ENCODE results near the gene ALDH1B1. TPM values are rescaled to one million over a fixed set of nuclear protein-coding genes. Genes with fewer than 3 reads are reported as not detected.

ALDH1B1 gene
- polyA plus RNA-seq, 1 donor (not counting 4 experiments of a cell fraction or from before 2014, with no cell fraction given): 14.4 TPM

- no peak overlapping the region for H2AFZ ChIP-seq (ENCODE audit: control insufficient read depth, low read length)
Observed at GRCh38 chr9:38388283-38389223, 3.9 kb upstream of the ALDH1B1 start.

DNA sequence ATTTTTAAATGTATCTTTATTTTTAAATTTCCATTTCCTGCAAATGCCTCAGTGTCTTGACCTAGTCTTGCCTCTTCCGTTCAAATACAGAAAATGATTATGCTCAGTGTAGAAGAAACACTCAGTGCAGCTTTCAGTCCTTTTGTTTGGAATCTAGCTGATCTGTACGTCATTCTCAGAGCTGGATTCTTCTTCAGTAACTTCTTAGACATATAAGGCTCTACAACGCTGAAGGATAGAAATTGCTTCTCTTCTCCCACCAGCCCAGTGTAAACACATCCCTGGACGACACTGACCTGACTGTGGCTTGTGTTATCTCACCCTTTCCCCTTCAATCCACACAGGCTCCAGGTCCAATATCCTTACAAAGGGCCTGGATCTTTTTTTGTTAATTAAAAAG lies 3.2 kb upstream of the ALDH1B1 start:
- Histone ChIP-seq H2AFZ (ENCODE audit: control insufficient read depth, low read length) (no peak overlapping the region), H3K79me2 (ENCODE audit: control insufficient read depth, insufficient read depth, low read length) (peaks cover 6% of the 10 kb centered on the region), H3K4me2 (ENCODE audit: control insufficient read depth, extremely low read depth, insufficient read depth, low read depth, low read length) (no peak overlapping the region), H3K27me3 (ENCODE audit: control insufficient read depth, extremely low read depth, insufficient read depth, low read length) (peaks cover 12% of the 10 kb centered on the region), H3K9me1 (ENCODE audit: control insufficient read depth, extremely low read depth, insufficient read depth, low read length) (no peaks in the 10 kb centered on the region), H3K4me3 (ENCODE audit: control insufficient read depth in 2 of 3, extremely low read depth in 1 of 3, insufficient read depth in 2 of 3, low read depth in 1 of 3, low read length in 3 of 3) (no peak overlapping the region), H3K27ac (ENCODE audit: control insufficient read depth, insufficient read depth, low read length) (no peak overlapping the region), H4K20me1 (ENCODE audit: control insufficient read depth, extremely low read depth, insufficient read depth, low read length) (no peaks in the 10 kb centered on the region), H3K9ac (ENCODE audit: control insufficient read depth, extremely low read depth, insufficient read depth, low read length) (no peak overlapping the region), H3K9me3 (ENCODE audit: control insufficient read depth, low read depth, low read length) (no peaks in the 10 kb centered on the region), H3K36me3 (ENCODE audit: control insufficient read depth in 2 of 2, extremely low read depth in 1 of 2, insufficient read depth in 2 of 2, low read length in 2 of 2) (no peaks in the 10 kb centered on the region), H3K4me1 (ENCODE audit: control insufficient read depth, extremely low read depth, insufficient read depth, low read length) (peaks cover 3% of the 10 kb centered on the region)
- FAIRE-seq (no peak), DNase-seq (ENCODE audit: low read depth, low spot score) (no peak)
- dilution Hi-C loops (cut with MboI; ENCODE audit: extremely low pct_ligation_motif_present, low sequenced_read_pairs): no loop called here
- no peak for TF ChIP-seq EZH2 (IDR thresholded peaks at IDR 0.05; ENCODE audit: low read length)
- TF ChIP-seq, protein P1, sequence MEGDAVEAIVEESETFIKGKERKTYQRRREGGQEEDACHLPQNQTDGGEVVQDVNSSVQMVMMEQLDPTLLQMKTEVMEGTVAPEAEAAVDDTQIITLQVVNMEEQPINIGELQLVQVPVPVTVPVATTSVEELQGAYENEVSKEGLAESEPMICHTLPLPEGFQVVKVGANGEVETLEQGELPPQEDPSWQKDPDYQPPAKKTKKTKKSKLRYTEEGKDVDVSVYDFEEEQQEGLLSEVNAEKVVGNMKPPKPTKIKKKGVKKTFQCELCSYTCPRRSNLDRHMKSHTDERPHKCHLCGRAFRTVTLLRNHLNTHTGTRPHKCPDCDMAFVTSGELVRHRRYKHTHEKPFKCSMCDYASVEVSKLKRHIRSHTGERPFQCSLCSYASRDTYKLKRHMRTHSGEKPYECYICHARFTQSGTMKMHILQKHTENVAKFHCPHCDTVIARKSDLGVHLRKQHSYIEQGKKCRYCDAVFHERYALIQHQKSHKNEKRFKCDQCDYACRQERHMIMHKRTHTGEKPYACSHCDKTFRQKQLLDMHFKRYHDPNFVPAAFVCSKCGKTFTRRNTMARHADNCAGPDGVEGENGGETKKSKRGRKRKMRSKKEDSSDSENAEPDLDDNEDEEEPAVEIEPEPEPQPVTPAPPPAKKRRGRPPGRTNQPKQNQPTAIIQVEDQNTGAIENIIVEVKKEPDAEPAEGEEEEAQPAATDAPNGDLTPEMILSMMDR (optimal IDR thresholded peaks at IDR 0.05 in 1 of 3, IDR thresholded peaks at IDR 0.05 in 1 of 3, conservative IDR thresholded peaks at IDR 0.05 in 1 of 3; ENCODE audit: extremely low read depth in 1 of 3, insufficient read depth in 2 of 3, low read length in 3 of 3): no peak

More at GRCh38 chr9:38388283-38389223, 3.9 kb upstream of the ALDH1B1 start:
- Histone ChIP-seq H3K4me3 (ENCODE audit: control insufficient read depth in 2 of 3, extremely low read depth in 1 of 3, insufficient read depth in 2 of 3, low read depth in 1 of 3, low read length in 3 of 3) (no peak overlapping the region), H3K79me2 (ENCODE audit: control insufficient read depth, insufficient read depth, low read length) (peaks cover 6% of the 10 kb centered on the region), H3K9ac (ENCODE audit: control insufficient read depth, extremely low read depth, insufficient read depth, low read length) (no peak overlapping the region), H3K27ac (ENCODE audit: control insufficient read depth, insufficient read depth, low read length) (no peak overlapping the region), H3K4me1 (ENCODE audit: control insufficient read depth, extremely low read depth, insufficient read depth, low read length) (peaks cover 3% of the 10 kb centered on the region), H4K20me1 (ENCODE audit: control insufficient read depth, extremely low read depth, insufficient read depth, low read length) (no peaks in the 10 kb centered on the region), H3K36me3 (ENCODE audit: control insufficient read depth in 2 of 2, extremely low read depth in 1 of 2, insufficient read depth in 2 of 2, low read length in 2 of 2) (no peaks in the 10 kb centered on the region), H3K4me2 (ENCODE audit: control insufficient read depth, extremely low read depth, insufficient read depth, low read depth, low read length) (no peak overlapping the region), H3K27me3 (ENCODE audit: control insufficient read depth, extremely low read depth, insufficient read depth, low read length) (peaks cover 12% of the 10 kb centered on the region), H3K9me1 (ENCODE audit: control insufficient read depth, extremely low read depth, insufficient read depth, low read length) (no peaks in the 10 kb centered on the region), H3K9me3 (ENCODE audit: control insufficient read depth, low read depth, low read length) (no peaks in the 10 kb centered on the region)
- dilution Hi-C loops (cut with MboI; ENCODE audit: extremely low pct_ligation_motif_present, low sequenced_read_pairs): no loop called here
- TF ChIP-seq EZH2 (IDR thresholded peaks at IDR 0.05; ENCODE audit: low read length): no peak
- TF ChIP-seq, protein P1 (optimal IDR thresholded peaks at IDR 0.05 in 1 of 3, IDR thresholded peaks at IDR 0.05 in 1 of 3, conservative IDR thresholded peaks at IDR 0.05 in 1 of 3; ENCODE audit: extremely low read depth in 1 of 3, insufficient read depth in 2 of 3, low read length in 3 of 3): no peak
- DNase-seq (ENCODE audit: low read depth, low spot score) (no peak), FAIRE-seq (no peak)

Data from keratinocyte (primary cell).